Breast epithelium (tissue), 3 donors: Measurements from ENCODE around the gene YAP1.

Experiments
- POLR2A ChIP-seq: fragments of 450-650 bp; IDR thresholded peaks from one replicate; pipeline ENCODE4 v1.6.1; 2016; ENCODE audit warnings: antibody characterized with exemption, mild to moderate bottlenecking, moderate library complexity
- POLR2AphosphoS5 ChIP-seq, 3 donors: sonication (generic); formaldehyde crosslinking; IDR thresholded peaks; one replicate each; pipeline ENCODE4 v1.6.1; 2017; ENCODE audit warnings: antibody characterized with exemption in 3 of 3
- TF ChIP-seq, protein P1 (sequence below), 3 donors: fragments of 450-650 bp; IDR thresholded peaks; one replicate each; pipeline ENCODE4 v1.5.1; 2016 to 2017; ENCODE audit warnings: antibody characterized with exemption in 3 of 3, mild to moderate bottlenecking in 3 of 3, moderate library complexity in 3 of 3

DNA sequence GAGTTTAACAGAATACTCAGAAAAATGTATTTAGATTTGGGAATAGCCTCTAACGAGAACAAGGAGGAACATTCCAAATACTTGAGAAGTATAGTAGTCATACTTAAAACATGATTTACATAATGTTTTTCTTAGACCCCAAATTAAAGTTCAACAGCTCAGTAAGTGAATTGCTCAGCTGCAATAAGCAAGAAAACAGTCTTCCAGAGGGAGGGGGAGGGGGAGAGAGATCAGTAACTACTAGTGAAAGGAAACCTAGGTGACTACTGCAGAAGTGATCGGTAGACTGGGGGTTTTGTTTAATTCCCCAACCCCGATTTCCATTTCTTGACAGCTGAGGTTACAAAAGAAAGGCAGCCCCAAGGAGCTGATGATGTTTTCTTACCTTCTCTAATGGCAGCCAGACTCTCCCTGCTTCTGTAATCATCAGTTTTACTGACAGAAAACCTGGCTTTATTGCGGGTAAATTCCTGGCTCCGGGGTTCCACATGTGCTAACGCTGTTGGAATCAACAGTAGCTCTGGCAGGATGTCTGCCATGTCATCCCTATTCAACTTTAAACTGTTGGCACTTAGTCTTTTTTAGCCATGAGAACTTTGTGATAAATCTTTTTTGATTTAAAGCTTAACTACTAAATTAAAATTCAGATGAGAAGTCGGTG is 124.7 kb downstream of the YAP1 start:
- TF ChIP-seq POLR2A (no peak), POLR2AphosphoS5 (IDR thresholded peaks at IDR 0.05) (no peak)
- TF ChIP-seq, protein P1, sequence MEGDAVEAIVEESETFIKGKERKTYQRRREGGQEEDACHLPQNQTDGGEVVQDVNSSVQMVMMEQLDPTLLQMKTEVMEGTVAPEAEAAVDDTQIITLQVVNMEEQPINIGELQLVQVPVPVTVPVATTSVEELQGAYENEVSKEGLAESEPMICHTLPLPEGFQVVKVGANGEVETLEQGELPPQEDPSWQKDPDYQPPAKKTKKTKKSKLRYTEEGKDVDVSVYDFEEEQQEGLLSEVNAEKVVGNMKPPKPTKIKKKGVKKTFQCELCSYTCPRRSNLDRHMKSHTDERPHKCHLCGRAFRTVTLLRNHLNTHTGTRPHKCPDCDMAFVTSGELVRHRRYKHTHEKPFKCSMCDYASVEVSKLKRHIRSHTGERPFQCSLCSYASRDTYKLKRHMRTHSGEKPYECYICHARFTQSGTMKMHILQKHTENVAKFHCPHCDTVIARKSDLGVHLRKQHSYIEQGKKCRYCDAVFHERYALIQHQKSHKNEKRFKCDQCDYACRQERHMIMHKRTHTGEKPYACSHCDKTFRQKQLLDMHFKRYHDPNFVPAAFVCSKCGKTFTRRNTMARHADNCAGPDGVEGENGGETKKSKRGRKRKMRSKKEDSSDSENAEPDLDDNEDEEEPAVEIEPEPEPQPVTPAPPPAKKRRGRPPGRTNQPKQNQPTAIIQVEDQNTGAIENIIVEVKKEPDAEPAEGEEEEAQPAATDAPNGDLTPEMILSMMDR (IDR thresholded peaks at IDR 0.05), result no peak
